Suprapubic skin (tissue), 4 donors: ENCODE data around the gene USF2. TPM values are rescaled to one million over a fixed set of nuclear protein-coding genes. Genes with fewer than 3 reads are reported as not detected.

Experiments
- DNase-seq, 2 donors: peaks; one replicate each; pipeline ENCODE4 v3.0.0-alpha.2; 2019; ENCODE audit warnings: low spot score in 2 of 2
- H3K27ac ChIP-seq: fragments of 200-600 bp; sonication (generic); one replicate; pipeline ENCODE4 v1.5.1; 2019
- H3K27me3 ChIP-seq: fragments of 200-600 bp; sonication (generic); one replicate; pipeline ENCODE4 v1.5.1; 2019
- H3K36me3 ChIP-seq: fragments of 200-600 bp; sonication (generic); one replicate; pipeline ENCODE4 v1.5.1; 2019
- H3K4me1 ChIP-seq: fragments of 200-600 bp; sonication (generic); one replicate; pipeline ENCODE4 v1.5.1; 2019
- H3K4me3 ChIP-seq: fragments of 200-600 bp; sonication (generic); one replicate; pipeline ENCODE4 v1.5.1; 2019; ENCODE audit warnings: mild to moderate bottlenecking
- H3K9me3 ChIP-seq: fragments of 200-600 bp; sonication (generic); one replicate; pipeline ENCODE4 v1.5.1; 2019
- EP300 ChIP-seq: sonication (generic); formaldehyde crosslinking; IDR thresholded peaks from one replicate; pipeline ENCODE4 v1.6.1; 2017; ENCODE audit warnings: antibody characterized with exemption
- POLR2A ChIP-seq, 2 donors: fragments of 450-650 bp; IDR thresholded peaks; one replicate each; pipeline ENCODE4 v1.6.1; 2017; ENCODE audit warnings: antibody characterized with exemption in 2 of 2, mild to moderate bottlenecking in 2 of 2, moderate library complexity in 2 of 2
- POLR2AphosphoS5 ChIP-seq, 3 donors: sonication (generic); formaldehyde crosslinking; IDR thresholded peaks; one replicate each; pipeline ENCODE4 v1.6.1; 2017; ENCODE audit warnings: antibody characterized with exemption in 3 of 3
- WGBS: methylation state at CpG from one replicate; pipeline ENCODE4 v1.1.5; 2018; 5-methylcytosine and 5-hydroxymethylcytosine counted together
- total RNA-seq, 4 donors: library from RNA; depleted of rRNA; stranded (reverse); fragments of >200 nt; gene quantifications; one replicate each; pipeline ENCODE4 v1.1.0, GENCODE V29; 2016
- TF ChIP-seq, protein P1 (sequence below), 2 donors: fragments of 200-600 bp in 1 of 2; fragments of 450-650 bp in 1 of 2; sonication (generic) in 1 of 2; IDR thresholded peaks; one replicate each; pipeline ENCODE4 v1.5.1; 2016 to 2019; ENCODE audit warnings: antibody characterized with exemption in 2 of 2, mild to moderate bottlenecking in 1 of 2, moderate library complexity in 1 of 2

USF2 gene
- total RNA-seq, 4 donors from 2014 or later, result 111 to 178 (median 122) TPM

GRCh38 chr19:35301961-35302360 is 33.2 kb downstream of the USF2 start:
- no peak overlapping the region for H3K27ac ChIP-seq
- DNase-seq, result no peak
- TF ChIP-seq, protein P1, sequence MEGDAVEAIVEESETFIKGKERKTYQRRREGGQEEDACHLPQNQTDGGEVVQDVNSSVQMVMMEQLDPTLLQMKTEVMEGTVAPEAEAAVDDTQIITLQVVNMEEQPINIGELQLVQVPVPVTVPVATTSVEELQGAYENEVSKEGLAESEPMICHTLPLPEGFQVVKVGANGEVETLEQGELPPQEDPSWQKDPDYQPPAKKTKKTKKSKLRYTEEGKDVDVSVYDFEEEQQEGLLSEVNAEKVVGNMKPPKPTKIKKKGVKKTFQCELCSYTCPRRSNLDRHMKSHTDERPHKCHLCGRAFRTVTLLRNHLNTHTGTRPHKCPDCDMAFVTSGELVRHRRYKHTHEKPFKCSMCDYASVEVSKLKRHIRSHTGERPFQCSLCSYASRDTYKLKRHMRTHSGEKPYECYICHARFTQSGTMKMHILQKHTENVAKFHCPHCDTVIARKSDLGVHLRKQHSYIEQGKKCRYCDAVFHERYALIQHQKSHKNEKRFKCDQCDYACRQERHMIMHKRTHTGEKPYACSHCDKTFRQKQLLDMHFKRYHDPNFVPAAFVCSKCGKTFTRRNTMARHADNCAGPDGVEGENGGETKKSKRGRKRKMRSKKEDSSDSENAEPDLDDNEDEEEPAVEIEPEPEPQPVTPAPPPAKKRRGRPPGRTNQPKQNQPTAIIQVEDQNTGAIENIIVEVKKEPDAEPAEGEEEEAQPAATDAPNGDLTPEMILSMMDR (IDR thresholded peaks at IDR 0.05), result no peak
- TF ChIP-seq POLR2A (IDR thresholded peaks at IDR 0.05) (no peak), POLR2AphosphoS5 (IDR thresholded peaks at IDR 0.05) (no peak), EP300 (no peak)
- H3K36me3 ChIP-seq, result no peaks in the 10 kb centered on the region
- 89% methylated on average over 2 of the region's 2 CpGs for WGBS
- peaks cover 38% of the 10 kb centered on the region for H3K27me3 ChIP-seq
- no peak overlapping the region for H3K4me3 ChIP-seq
- no peaks in the 10 kb centered on the region for H3K4me1 ChIP-seq
- no peaks in the 10 kb centered on the region for H3K9me3 ChIP-seq

- Histone ChIP-seq H3K27ac (no peak overlapping the region), H3K36me3 (no peaks in the 10 kb centered on the region), H3K9me3 (no peaks in the 10 kb centered on the region), H3K27me3 (peaks cover 35% of the 10 kb centered on the region), H3K4me3 (no peak overlapping the region), H3K4me1 (no peaks in the 10 kb centered on the region)
- no peak for TF ChIP-seq EP300
- no peak for TF ChIP-seq POLR2A (IDR thresholded peaks at IDR 0.05)
- TF ChIP-seq POLR2AphosphoS5 (IDR thresholded peaks at IDR 0.05), result no peak
- TF ChIP-seq, protein P1 (IDR thresholded peaks at IDR 0.05), result no peak
- peak in 1 of 2 donors; percentile 28 for DNase-seq
- WGBS, result 81% methylated on average over 16 of the region's 16 CpGs
These were observed 33.7 kb downstream of the USF2 start for GRCh38 chr19:35302446-35302845.

GRCh38 chr19:35303357-35303915 is 34.7 kb downstream of the USF2 start:
- no peaks in the 10 kb centered on the region for H3K36me3 ChIP-seq
- TF ChIP-seq POLR2A (IDR thresholded peaks at IDR 0.05), result no peak
- no peaks in the 10 kb centered on the region for H3K4me1 ChIP-seq
- DNase-seq, result peak in 1 of 2 donors; percentile 24
- WGBS, result 83% methylated on average over 6 of the region's 6 CpGs
- peaks cover 27% of the 10 kb centered on the region for H3K27me3 ChIP-seq
- no peaks in the 10 kb centered on the region for H3K9me3 ChIP-seq
- H3K4me3 ChIP-seq, result no peak overlapping the region
- no peak overlapping the region for H3K27ac ChIP-seq

- no peak overlapping the region for H3K4me3 ChIP-seq
- H3K4me1 ChIP-seq, result no peaks in the 10 kb centered on the region
- WGBS, result 79% methylated on average over 11 of the region's 11 CpGs
- H3K27me3 ChIP-seq, result peaks cover 26% of the 10 kb centered on the region
- no peak overlapping the region for H3K27ac ChIP-seq
- DNase-seq, result peak in 1 of 2 donors; percentile 38
- TF ChIP-seq, protein P1 (IDR thresholded peaks at IDR 0.05), result no peak
- no peak for TF ChIP-seq POLR2AphosphoS5 (IDR thresholded peaks at IDR 0.05)
- TF ChIP-seq POLR2A (IDR thresholded peaks at IDR 0.05), result no peak
- no peak for TF ChIP-seq EP300
- H3K9me3 ChIP-seq, result no peaks in the 10 kb centered on the region
- H3K36me3 ChIP-seq, result no peaks in the 10 kb centered on the region
These were observed 35.3 kb downstream of the USF2 start for GRCh38 chr19:35304036-35304435.

- H3K27ac ChIP-seq, result no peak overlapping the region
- no peaks in the 10 kb centered on the region for H3K36me3 ChIP-seq
- no peaks in the 10 kb centered on the region for H3K9me3 ChIP-seq
- H3K27me3 ChIP-seq, result peaks cover 14% of the 10 kb centered on the region
- no peaks in the 10 kb centered on the region for H3K4me1 ChIP-seq
- 81% methylated on average over 6 of the region's 6 CpGs for WGBS
- TF ChIP-seq, protein P1 (IDR thresholded peaks at IDR 0.05), result no peak
- TF ChIP-seq EP300 (no peak), POLR2A (IDR thresholded peaks at IDR 0.05) (no peak), POLR2AphosphoS5 (IDR thresholded peaks at IDR 0.05) (no peak)
- no peak for DNase-seq
- H3K4me3 ChIP-seq, result no peak overlapping the region
These were observed 36.4 kb downstream of the USF2 start for GRCh38 chr19:35305181-35305580.
